Smooth muscle cell (in vitro differentiated cells): ENCODE measurements around the gene RPS14. TPM values are rescaled to one million over a fixed set of nuclear protein-coding genes. Genes with fewer than 3 reads are reported as not detected.

Experiments
- DNase-seq: peaks from one replicate; lab custom pipeline; 2025; ENCODE audit not compliant: unreplicated experiment; lab: John Stamatoyannopoulos, UW
- H2AFZ ChIP-seq: fragments of 200-600 bp; sonication (generic); 2 replicates; pipeline ENCODE4 v1.6.0; 2016; ENCODE audit warnings: antibody characterized with exemption, low read depth, mild to moderate bottlenecking
- H3F3A ChIP-seq: fragments of 200-600 bp; sonication (generic); 2 replicates; pipeline ENCODE4 v1.6.0; 2017; ENCODE audit warnings: antibody characterized with exemption, low read depth
- H3K27ac ChIP-seq: fragments of 200-600 bp; sonication (generic); 2 replicates; pipeline ENCODE4 v1.5.1; 2016; ENCODE audit warnings: low read depth, mild to moderate bottlenecking
- H3K27me3 ChIP-seq: fragments of 200-600 bp; sonication (generic); 2 replicates; pipeline ENCODE4 v1.6.1; 2016; ENCODE audit warnings: low read depth, mild to moderate bottlenecking
- H3K36me3 ChIP-seq: fragments of 200-600 bp; sonication (generic); 2 replicates; pipeline ENCODE4 v1.5.1; 2016; ENCODE audit warnings: low read depth
- H3K4me1 ChIP-seq: fragments of 200-600 bp; sonication (generic); 2 replicates; pipeline ENCODE4 v1.5.1; 2016; ENCODE audit warnings: low read depth
- H3K4me2 ChIP-seq: fragments of 200-600 bp; sonication (generic); 2 replicates; pipeline ENCODE4 v1.6.0; 2016; ENCODE audit warnings: mild to moderate bottlenecking
- H3K4me3 ChIP-seq: fragments of 200-600 bp; sonication (generic); 2 replicates; pipeline ENCODE4 v1.5.1; 2016; ENCODE audit warnings: mild to moderate bottlenecking
- H3K79me2 ChIP-seq: fragments of 200-600 bp; sonication (generic); 2 replicates; pipeline ENCODE4 v1.6.0; 2016; ENCODE audit warnings: low read depth, mild to moderate bottlenecking
- H3K9ac ChIP-seq: fragments of 200-600 bp; sonication (generic); 2 replicates; pipeline ENCODE4 v1.6.0; 2016; ENCODE audit warnings: low read depth
- H3K9me3 ChIP-seq: fragments of 200-600 bp; sonication (generic); replicated peaks from 2 replicates; pipeline ENCODE4 v1.5.1; 2016; ENCODE audit warnings: low read depth
- H4K20me1 ChIP-seq: fragments of 200-600 bp; sonication (generic); 2 replicates; pipeline ENCODE4 v1.6.0; 2016; ENCODE audit warnings: low read depth
- WGBS: methylation state at CpG from one replicate; pipeline ENCODE4 v1.1.7; 2016; ENCODE audit warnings: low lambda C conversion rate; 5-methylcytosine and 5-hydroxymethylcytosine counted together
- polyA plus RNA-seq: library from polyadenylated mRNA; unstranded; fragments of >200 nt; fragmentation: Nextera tagmentation; extraction: Ambion mirVana; gene quantifications from 2 replicates; pipeline ENCODE4 v1.2.1, GENCODE V29; 2016
- total RNA-seq: library from RNA; depleted of rRNA; stranded (reverse); fragments of >200 nt; gene quantifications from 2 replicates; pipeline ENCODE4 v1.2.3, GENCODE V29; 2014
- TF ChIP-seq, protein P1 (sequence below): fragments of 200-600 bp; sonication (generic); IDR thresholded peaks from 2 replicates; pipeline ENCODE4 v1.5.1; 2017; ENCODE audit warnings: borderline replicate concordance, mild to moderate bottlenecking, antibody characterized with exemption; ENCODE audit not compliant: insufficient read depth, poor library complexity, severe bottlenecking

The RPS14 gene
- total and polyA plus RNA-seq, 2 experiments from 2014 or later = 1,004 to 2,349 TPM

DNA sequence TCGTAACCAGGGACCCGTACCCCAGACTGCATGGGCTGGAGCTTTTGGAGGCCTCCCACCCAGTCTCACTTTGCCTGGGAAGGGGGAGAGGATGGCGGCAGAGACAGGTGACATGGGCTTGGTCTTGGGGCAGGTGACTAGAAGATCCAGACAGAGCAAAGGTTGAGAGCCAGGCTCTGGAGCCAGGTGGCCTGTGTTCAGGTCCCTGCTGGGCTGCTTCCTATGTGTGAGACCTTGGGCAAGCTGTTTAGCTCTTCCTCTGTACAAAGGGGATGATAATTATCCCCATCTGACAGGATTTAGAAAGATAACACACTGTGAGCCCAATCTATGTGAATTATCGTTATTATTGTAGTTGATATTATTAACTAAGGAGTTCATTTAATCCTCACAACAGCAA lies 42.3 kb upstream of the RPS14 start:
- Histone ChIP-seq H3K9ac (peak overlapping the region; percentile 53), H3K27ac (peak overlapping the region; percentile 96), H2AFZ (no peak overlapping the region), H4K20me1 (peaks cover 78% of the 10 kb centered on the region), H3K4me1 (peaks cover 59% of the 10 kb centered on the region), H3F3A (peaks cover 48% of the 10 kb centered on the region), H3K27me3 (no peaks in the 10 kb centered on the region), H3K4me2 (peak overlapping the region; percentile 67), H3K9me3 (no peaks in the 10 kb centered on the region), H3K79me2 (peaks cover 97% of the 10 kb centered on the region), H3K4me3 (no peak overlapping the region), H3K36me3 (no peaks in the 10 kb centered on the region)
- DNase-seq = no peak
- TF ChIP-seq, protein P1, sequence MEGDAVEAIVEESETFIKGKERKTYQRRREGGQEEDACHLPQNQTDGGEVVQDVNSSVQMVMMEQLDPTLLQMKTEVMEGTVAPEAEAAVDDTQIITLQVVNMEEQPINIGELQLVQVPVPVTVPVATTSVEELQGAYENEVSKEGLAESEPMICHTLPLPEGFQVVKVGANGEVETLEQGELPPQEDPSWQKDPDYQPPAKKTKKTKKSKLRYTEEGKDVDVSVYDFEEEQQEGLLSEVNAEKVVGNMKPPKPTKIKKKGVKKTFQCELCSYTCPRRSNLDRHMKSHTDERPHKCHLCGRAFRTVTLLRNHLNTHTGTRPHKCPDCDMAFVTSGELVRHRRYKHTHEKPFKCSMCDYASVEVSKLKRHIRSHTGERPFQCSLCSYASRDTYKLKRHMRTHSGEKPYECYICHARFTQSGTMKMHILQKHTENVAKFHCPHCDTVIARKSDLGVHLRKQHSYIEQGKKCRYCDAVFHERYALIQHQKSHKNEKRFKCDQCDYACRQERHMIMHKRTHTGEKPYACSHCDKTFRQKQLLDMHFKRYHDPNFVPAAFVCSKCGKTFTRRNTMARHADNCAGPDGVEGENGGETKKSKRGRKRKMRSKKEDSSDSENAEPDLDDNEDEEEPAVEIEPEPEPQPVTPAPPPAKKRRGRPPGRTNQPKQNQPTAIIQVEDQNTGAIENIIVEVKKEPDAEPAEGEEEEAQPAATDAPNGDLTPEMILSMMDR = no peak
- WGBS = 90% methylated on average over 4 of the region's 4 CpGs

DNA sequence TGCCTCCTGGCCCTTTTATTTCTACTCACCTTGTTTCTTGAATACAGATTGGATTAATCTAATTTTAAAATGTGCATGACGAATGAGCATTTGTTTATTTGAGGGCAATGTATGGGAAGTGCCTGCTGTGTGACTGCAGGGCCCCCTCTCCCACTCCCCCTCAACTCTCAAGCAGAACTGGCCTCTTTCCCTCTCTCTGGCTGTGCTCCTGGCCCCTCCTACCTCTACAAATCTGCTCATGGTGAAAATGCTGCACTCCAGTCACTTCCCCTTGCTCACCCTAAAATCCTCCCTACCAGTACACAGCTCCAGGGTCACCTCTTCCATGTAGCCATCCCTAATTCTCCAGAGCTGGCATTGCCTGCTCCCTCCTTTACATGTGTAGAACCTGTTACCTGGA lies 41.2 kb upstream of the RPS14 start:
- no peaks in the 10 kb centered on the region for H3K27me3 ChIP-seq
- H3K4me2 ChIP-seq = peak overlapping the region; percentile 94
- H3K9ac ChIP-seq = peak overlapping the region; percentile 1
- DNase-seq = no peak
- no peaks in the 10 kb centered on the region for H3K36me3 ChIP-seq
- TF ChIP-seq, protein P1 = no peak
- peaks cover 68% of the 10 kb centered on the region for H4K20me1 ChIP-seq
- peaks cover 90% of the 10 kb centered on the region for H3K79me2 ChIP-seq
- WGBS = 28% methylated on average over 1 of the region's 1 CpG
- H2AFZ ChIP-seq = no peak overlapping the region
- H3K27ac ChIP-seq = peak overlapping the region; percentile 96
- peaks cover 48% of the 10 kb centered on the region for H3F3A ChIP-seq
- H3K4me1 ChIP-seq = peaks cover 55% of the 10 kb centered on the region
- H3K9me3 ChIP-seq = no peaks in the 10 kb centered on the region
- no peak overlapping the region for H3K4me3 ChIP-seq

DNA sequence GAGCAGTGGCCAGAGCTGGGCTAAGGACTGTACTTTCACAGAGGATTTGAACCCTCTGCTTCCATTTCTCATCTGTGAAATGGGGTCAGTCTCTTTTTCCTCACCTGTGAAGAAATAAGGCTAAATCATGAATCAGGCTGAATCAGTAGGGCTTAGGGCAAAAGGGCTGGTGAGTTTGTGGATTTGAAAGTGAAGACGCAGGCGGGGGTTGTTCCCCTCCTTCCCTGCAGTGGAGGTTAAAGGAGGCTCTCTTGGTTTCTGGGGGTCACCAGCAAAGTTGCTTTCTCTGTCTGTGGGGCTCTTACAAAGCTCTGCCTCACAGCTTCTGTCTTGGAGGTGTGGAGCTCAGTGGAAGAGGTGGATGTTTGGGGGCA lies 40.7 kb upstream of the RPS14 start:
- no peak overlapping the region for H3K4me3 ChIP-seq

More for the DNA sequence above, 40.7 kb upstream of the RPS14 start:
- H2AFZ ChIP-seq = no peak overlapping the region
- H3K4me2 ChIP-seq = peak overlapping the region; percentile 94
- H3K27ac ChIP-seq = peak overlapping the region; percentile 96
- WGBS = 70% methylated on average over 2 of the region's 2 CpGs
- H3K9me3 ChIP-seq = no peaks in the 10 kb centered on the region
- peaks cover 85% of the 10 kb centered on the region for H3K79me2 ChIP-seq
- DNase-seq = no peak
- TF ChIP-seq, protein P1 = no peak
- H3F3A ChIP-seq = peaks cover 46% of the 10 kb centered on the region
- H3K27me3 ChIP-seq = no peaks in the 10 kb centered on the region
- peaks cover 55% of the 10 kb centered on the region for H3K4me1 ChIP-seq
- peak overlapping the region; percentile 1 for H3K9ac ChIP-seq
- peaks cover 66% of the 10 kb centered on the region for H4K20me1 ChIP-seq
- no peaks in the 10 kb centered on the region for H3K36me3 ChIP-seq
